C4-2B (cell line): ENCODE data around the gene KIF1A.

ENCODE experiments used
- ZFX ChIP-seq: fragments of 450-650 bp; IDR thresholded peaks from 2 replicates; pipeline ENCODE4 v1.6.1; 2017
- TF ChIP-seq, protein P1 (sequence below): fragments of 450-650 bp; conservative IDR thresholded peaks from 2 replicates; pipeline ENCODE4 v1.5.1; 2017; ENCODE audit warnings: mild to moderate bottlenecking

DNA sequence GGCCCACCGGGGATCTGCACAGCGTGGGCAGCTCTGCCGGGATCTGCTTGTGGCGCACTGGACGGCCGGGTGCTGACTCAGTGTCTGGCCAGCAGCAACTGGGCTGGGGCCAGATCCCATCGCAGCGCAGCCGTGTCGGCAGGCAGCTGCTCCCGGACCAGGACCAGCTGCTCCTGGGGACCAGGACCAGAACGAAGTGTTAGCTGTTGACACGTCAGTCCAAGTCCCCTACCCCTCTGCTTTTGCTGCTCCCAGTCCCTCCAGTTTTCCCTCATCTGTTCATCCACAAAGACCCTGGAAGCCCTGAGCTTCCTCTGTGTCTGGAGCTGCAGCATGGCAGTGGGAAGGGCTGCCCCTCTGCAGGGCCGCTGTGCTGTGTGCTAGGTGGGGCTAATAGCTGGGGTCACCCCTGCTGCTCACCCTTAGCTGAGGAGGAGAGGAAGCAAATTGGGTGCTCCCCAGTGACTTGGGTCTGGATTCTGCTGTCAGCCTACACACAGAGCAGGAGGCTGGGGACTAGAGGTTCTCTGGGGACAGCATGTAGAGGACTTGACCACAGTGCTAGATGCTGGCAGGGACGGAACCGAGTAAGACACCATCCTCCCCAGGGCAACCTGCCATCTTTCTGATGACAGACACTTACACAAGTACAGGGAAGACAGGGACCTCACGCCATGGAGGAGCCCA is 16.9 kb upstream of the KIF1A start:
- TF ChIP-seq, protein P1, sequence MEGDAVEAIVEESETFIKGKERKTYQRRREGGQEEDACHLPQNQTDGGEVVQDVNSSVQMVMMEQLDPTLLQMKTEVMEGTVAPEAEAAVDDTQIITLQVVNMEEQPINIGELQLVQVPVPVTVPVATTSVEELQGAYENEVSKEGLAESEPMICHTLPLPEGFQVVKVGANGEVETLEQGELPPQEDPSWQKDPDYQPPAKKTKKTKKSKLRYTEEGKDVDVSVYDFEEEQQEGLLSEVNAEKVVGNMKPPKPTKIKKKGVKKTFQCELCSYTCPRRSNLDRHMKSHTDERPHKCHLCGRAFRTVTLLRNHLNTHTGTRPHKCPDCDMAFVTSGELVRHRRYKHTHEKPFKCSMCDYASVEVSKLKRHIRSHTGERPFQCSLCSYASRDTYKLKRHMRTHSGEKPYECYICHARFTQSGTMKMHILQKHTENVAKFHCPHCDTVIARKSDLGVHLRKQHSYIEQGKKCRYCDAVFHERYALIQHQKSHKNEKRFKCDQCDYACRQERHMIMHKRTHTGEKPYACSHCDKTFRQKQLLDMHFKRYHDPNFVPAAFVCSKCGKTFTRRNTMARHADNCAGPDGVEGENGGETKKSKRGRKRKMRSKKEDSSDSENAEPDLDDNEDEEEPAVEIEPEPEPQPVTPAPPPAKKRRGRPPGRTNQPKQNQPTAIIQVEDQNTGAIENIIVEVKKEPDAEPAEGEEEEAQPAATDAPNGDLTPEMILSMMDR = no peak
- no peak for TF ChIP-seq ZFX
